Measurements from ENCODE around the gene GABRB3. TPM values are rescaled to one million over a fixed set of nuclear protein-coding genes. Genes with fewer than 3 reads are reported as not detected.

The GABRB3 gene
- total and polyA plus RNA-seq, 2 donors (not counting 3 experiments of a cell fraction or from before 2014, with no cell fraction given), result 0.03 TPM; not detected in 1

DNA sequence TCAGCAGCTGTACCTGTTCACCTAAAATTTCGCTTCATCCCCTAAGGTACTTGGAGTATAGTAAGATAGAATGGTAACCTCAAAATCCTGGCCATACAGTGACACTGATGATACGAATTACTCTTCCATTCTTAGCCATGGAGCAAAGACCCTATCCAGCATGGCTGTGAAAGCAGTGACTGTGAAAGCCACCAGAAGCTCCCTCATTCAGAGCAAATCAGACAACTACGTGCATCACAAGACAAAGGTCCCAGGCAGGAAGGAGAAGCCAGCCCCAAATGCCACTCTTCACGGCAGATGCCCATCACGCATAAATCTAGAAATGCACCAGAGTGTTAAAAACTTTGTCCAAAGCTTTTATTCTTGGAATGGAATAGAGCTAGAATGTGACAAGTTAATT lies 99.4 kb downstream of the GABRB3 start:
- dilution Hi-C loops (cut with MboI; ENCODE audit: extremely low pct_ligation_motif_present, low sequenced_read_pairs), result no loop called here
- POLR2A ChIA-PET, result no interaction called here
- intact Hi-C loops (cut with micrococcal nuclease), result no loop called here

More for the DNA sequence above, 99.4 kb downstream of the GABRB3 start:
- H3K9me3 ChIP-seq (replicated peaks; ENCODE audit: control insufficient read depth, insufficient read depth, low read length), result peaks cover 5% of the 10 kb centered on the region
- no peaks in the 10 kb centered on the region for H3K36me3 ChIP-seq (ENCODE audit: control insufficient read depth in 2 of 2, extremely low read depth in 1 of 2, insufficient read depth in 2 of 2, low read length in 2 of 2)
- H3K9me1 ChIP-seq (replicated peaks; ENCODE audit: control insufficient read depth, extremely low read depth, insufficient read depth, low read length), result no peaks in the 10 kb centered on the region
- H3K4me1 ChIP-seq (ENCODE audit: control insufficient read depth, extremely low read depth, insufficient read depth, low read length), result no peaks in the 10 kb centered on the region
- CTCF ChIA-PET, result no interaction called here
- no peak overlapping the region for H2AFZ ChIP-seq (ENCODE audit: low read depth, low read length)
- no peak overlapping the region for H3K27ac ChIP-seq (ENCODE audit: insufficient read depth, low read depth, low read length)
- FAIRE-seq, result no peak
- no TSS peak for BruUV-seq (replicated peaks)
- TF ChIP-seq FOS (IDR thresholded peaks at IDR 0.05; ENCODE audit: borderline replicate concordance, insufficient read depth, low read length), result no peak
- no peak for TF ChIP-seq CTCF (IDR thresholded peaks at IDR 0.05; ENCODE audit: extremely low read depth in 1 of 2, insufficient read depth in 1 of 2, low read depth in 1 of 2, low read length in 2 of 2)
- TF ChIP-seq MYC (IDR thresholded peaks at IDR 0.05; ENCODE audit: low read depth, low read length), result no peak
- TF ChIP-seq EZH2 (IDR thresholded peaks at IDR 0.05; ENCODE audit: borderline replicate concordance, low read depth, low read length, severe bottlenecking), result no peak
- TF ChIP-seq MAX (IDR thresholded peaks at IDR 0.05; ENCODE audit: insufficient read depth, insufficient read length), result no peak
- no peak for TF ChIP-seq POLR2AphosphoS5 (IDR thresholded peaks at IDR 0.05; ENCODE audit: insufficient read depth, low read depth, low read length)
- TF ChIP-seq GATA2 (IDR thresholded peaks at IDR 0.05; ENCODE audit: insufficient read depth, insufficient read length, low read depth, low read length), result no peak
- TF ChIP-seq JUN (IDR thresholded peaks at IDR 0.05; ENCODE audit: borderline replicate concordance, insufficient read depth, insufficient read length, low read depth), result no peak
- no peak for TF ChIP-seq POLR2A (IDR thresholded peaks at IDR 0.05; ENCODE audit: low read depth, low read length)
- H3K27me3 ChIP-seq (ENCODE audit: control insufficient read depth in 2 of 2, insufficient read depth in 2 of 2, low read length in 2 of 2), result no peaks in the 10 kb centered on the region
- DNase-seq (ENCODE audit: low read depth, low spot score), result no peak
- H3K79me2 ChIP-seq (ENCODE audit: control insufficient read depth, insufficient read depth, low read length), result no peaks in the 10 kb centered on the region
- no peak overlapping the region for H3K9ac ChIP-seq (replicated peaks; ENCODE audit: extremely low read depth, insufficient read depth, low read length)
- no peak overlapping the region for H3K4me2 ChIP-seq (ENCODE audit: insufficient read depth, low read length)
- no peaks in the 10 kb centered on the region for H4K20me1 ChIP-seq (replicated peaks; ENCODE audit: control insufficient read depth, extremely low read depth, insufficient read depth, low read length)
- no peak overlapping the region for H3K4me3 ChIP-seq (replicated peaks in 1 of 3; ENCODE audit: insufficient read depth in 1 of 3, low read depth in 1 of 3, low read length in 3 of 3)

Data from endothelial cell of umbilical vein (primary cell).